OCI-LY3 (cell line): Measurements from ENCODE around the gene BBX.

Experiments
- EZH2phosphoT487 ChIP-seq: fragments of 200-600 bp; shearing (Covaris generic); IDR thresholded peaks from 2 replicates; pipeline ENCODE4 v1.6.1; 2018; ENCODE audit warnings: antibody characterized with exemption, mixed run types, low read depth
- TF ChIP-seq, protein P1 (sequence below): fragments of 200-600, 300-600 bp; sonication (generic); IDR thresholded peaks from 2 replicates; pipeline ENCODE4 v1.5.1; 2014; ENCODE audit warnings: antibody characterized with exemption, low read length, low read depth

DNA sequence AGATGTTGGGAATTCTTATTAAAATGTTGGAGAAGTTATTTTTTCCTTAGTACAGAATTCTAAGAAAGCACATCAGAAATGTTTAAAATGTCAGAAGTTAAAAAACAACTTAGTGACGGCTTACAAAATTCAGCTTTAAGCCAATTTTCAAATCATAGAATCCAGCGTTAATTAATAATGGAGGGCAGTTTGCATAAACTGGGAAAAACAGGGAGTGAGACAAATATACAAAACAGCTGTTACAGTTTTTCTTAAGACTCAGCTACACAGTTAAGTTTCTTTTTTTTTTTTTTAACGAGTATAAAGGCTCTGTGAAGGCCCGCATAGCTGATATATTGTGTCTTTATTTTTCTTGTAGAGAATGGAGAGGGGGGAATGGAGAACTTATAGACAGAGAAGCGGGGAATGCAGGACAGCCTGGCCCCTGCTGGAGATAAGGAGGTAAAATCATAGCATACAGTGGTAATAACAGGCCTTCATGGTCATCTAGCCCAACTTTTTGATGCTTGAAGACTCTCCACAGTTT lies 164.4 kb downstream of the BBX start:
- TF ChIP-seq, protein P1, sequence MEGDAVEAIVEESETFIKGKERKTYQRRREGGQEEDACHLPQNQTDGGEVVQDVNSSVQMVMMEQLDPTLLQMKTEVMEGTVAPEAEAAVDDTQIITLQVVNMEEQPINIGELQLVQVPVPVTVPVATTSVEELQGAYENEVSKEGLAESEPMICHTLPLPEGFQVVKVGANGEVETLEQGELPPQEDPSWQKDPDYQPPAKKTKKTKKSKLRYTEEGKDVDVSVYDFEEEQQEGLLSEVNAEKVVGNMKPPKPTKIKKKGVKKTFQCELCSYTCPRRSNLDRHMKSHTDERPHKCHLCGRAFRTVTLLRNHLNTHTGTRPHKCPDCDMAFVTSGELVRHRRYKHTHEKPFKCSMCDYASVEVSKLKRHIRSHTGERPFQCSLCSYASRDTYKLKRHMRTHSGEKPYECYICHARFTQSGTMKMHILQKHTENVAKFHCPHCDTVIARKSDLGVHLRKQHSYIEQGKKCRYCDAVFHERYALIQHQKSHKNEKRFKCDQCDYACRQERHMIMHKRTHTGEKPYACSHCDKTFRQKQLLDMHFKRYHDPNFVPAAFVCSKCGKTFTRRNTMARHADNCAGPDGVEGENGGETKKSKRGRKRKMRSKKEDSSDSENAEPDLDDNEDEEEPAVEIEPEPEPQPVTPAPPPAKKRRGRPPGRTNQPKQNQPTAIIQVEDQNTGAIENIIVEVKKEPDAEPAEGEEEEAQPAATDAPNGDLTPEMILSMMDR: no peak
- no peak for TF ChIP-seq EZH2phosphoT487
